WTC11 (cell line): ENCODE results near the gene APOA4.

Experiments
- ATF1 ChIP-seq: sonication (generic); formaldehyde crosslinking; IDR thresholded peaks from 2 replicates; pipeline ENCODE4 v1.8.1; 2023; ENCODE audit warnings: mild to moderate bottlenecking, moderate library complexity, missing genetic modification reagents
- ATF2 ChIP-seq: sonication (generic); formaldehyde crosslinking; IDR thresholded peaks from 2 replicates; pipeline ENCODE4 v1.8.1; 2022; ENCODE audit warnings: low read depth, missing genetic modification reagents, borderline replicate concordance
- CREB1 ChIP-seq: sonication (generic); formaldehyde crosslinking; IDR thresholded peaks from 2 replicates; pipeline ENCODE4 v1.8.0; 2023; ENCODE audit warnings: mild to moderate bottlenecking, missing genetic modification reagents
- CTCF ChIP-seq: fragments of 200-600 bp; IDR thresholded peaks from 2 replicates; pipeline ENCODE4 v1.8.0; 2022; ENCODE audit warnings: antibody characterized with exemption
- E2F1 ChIP-seq: sonication (generic); formaldehyde crosslinking; IDR thresholded peaks from 2 replicates; pipeline ENCODE4 v1.8.0; 2022; ENCODE audit warnings: mild to moderate bottlenecking, missing genetic modification reagents
- ELF4 ChIP-seq: sonication (generic); formaldehyde crosslinking; IDR thresholded peaks from 2 replicates; pipeline ENCODE4 v1.8.1; 2022; ENCODE audit warnings: low read depth, mild to moderate bottlenecking, moderate library complexity, missing genetic modification reagents
- GTF2I ChIP-seq: fragments of 250-450 bp; sonication (Bioruptor Pico); conservative IDR thresholded peaks from 2 replicates; pipeline ENCODE4 v1.4.0; 2021; ENCODE audit warnings: mild to moderate bottlenecking
- PREB ChIP-seq: sonication (generic); formaldehyde crosslinking; IDR thresholded peaks from 2 replicates; pipeline ENCODE4 v1.8.1; 2022; ENCODE audit warnings: mild to moderate bottlenecking, missing genetic modification reagents, moderate library complexity, borderline replicate concordance
- STAT6 ChIP-seq: sonication (generic); formaldehyde crosslinking; conservative IDR thresholded peaks from 2 replicates; pipeline ENCODE4 v1.8.1; 2023; ENCODE audit warnings: mild to moderate bottlenecking, low read depth, missing genetic modification reagents, moderate library complexity

- no peak for TF ChIP-seq CREB1 (CRISPR knock-in tag)
- TF ChIP-seq PREB (CRISPR knock-in tag) = no peak
- TF ChIP-seq STAT6 (CRISPR knock-in tag) = no peak
- TF ChIP-seq E2F1 (CRISPR knock-in tag) = no peak
- no peak for TF ChIP-seq CTCF
- no peak for TF ChIP-seq ELF4 (CRISPR knock-in tag)
- TF ChIP-seq GTF2I = no peak
- TF ChIP-seq ATF2 (CRISPR knock-in tag) = no peak
- TF ChIP-seq ATF1 = no peak
Observed at GRCh38 chr11:116859175-116859574, 36.1 kb upstream of the APOA4 start.
